HG03520 (cell line): ENCODE data around the gene NOP56.
"Not testable (repeated sequence)": the region's sequence is repeated elsewhere in the genome, so short reads cannot be mapped to it uniquely, and the experiment has no call there.

ENCODE experiments used
- ATAC-seq: cut with Tn5 transposase; IDR thresholded peaks from one replicate; pipeline ENCODE4 v1.9.1; 2021; ENCODE audit warnings: mild to moderate bottlenecking, moderate library complexity; ENCODE audit not compliant: unreplicated experiment

NOP56 gene

GRCh38 chr20:2682040-2682439, 29.6 kb downstream of the NOP56 start:
- not testable (repeated sequence) for ATAC-seq

GRCh38 chr20:2684817-2685216, 32.4 kb downstream of the NOP56 start:
- not testable (repeated sequence) for ATAC-seq

GRCh38 chr20:2687514-2687913, 35.1 kb downstream of the NOP56 start:
- no peak for ATAC-seq

- no peak for ATAC-seq
These were observed 35.7 kb downstream of the NOP56 start for GRCh38 chr20:2688041-2688591.

- no peak for ATAC-seq
These were observed 37.8 kb downstream of the NOP56 start for GRCh38 chr20:2690213-2690612.

- ATAC-seq, result no peak
These were observed 38.3 kb downstream of the NOP56 start for GRCh38 chr20:2690718-2691117.

GRCh38 chr20:2691127-2691526, 38.7 kb downstream of the NOP56 start:
- ATAC-seq, result no peak

- no peak for ATAC-seq
These were observed 39.2 kb downstream of the NOP56 start for GRCh38 chr20:2691663-2692035.

- no peak for ATAC-seq
These were observed 39.8 kb downstream of the NOP56 start, which contains the start of gene EBF4 for GRCh38 chr20:2692036-2692885. Gene EBF4, plus strand, starts transcription at chr20:2692780. Its CDS starts 866 bp downstream, at chr20:2693646.

GRCh38 chr20:2692886-2693285, 40.5 kb downstream of the NOP56 start:
- no peak for ATAC-seq

- ATAC-seq, result no peak
These were observed 41.0 kb downstream of the NOP56 start for GRCh38 chr20:2693286-2694007.

- no peak for ATAC-seq
These were observed 41.6 kb downstream of the NOP56 start for GRCh38 chr20:2694008-2694471.

GRCh38 chr20:2694519-2694918, 42.1 kb downstream of the NOP56 start:
- no peak for ATAC-seq

- ATAC-seq, result no peak
These were observed 43.0 kb downstream of the NOP56 start for GRCh38 chr20:2695206-2695983.

- ATAC-seq, result not testable (repeated sequence)
These were observed 43.6 kb downstream of the NOP56 start for GRCh38 chr20:2695984-2696525.

GRCh38 chr20:2696646-2697045, 44.2 kb downstream of the NOP56 start:
- ATAC-seq, result no peak

GRCh38 chr20:2697768-2698167, 45.3 kb downstream of the NOP56 start:
- ATAC-seq, result no peak

- ATAC-seq, result no peak
These were observed 45.9 kb downstream of the NOP56 start for GRCh38 chr20:2698186-2698817.

GRCh38 chr20:2698912-2699311, 46.5 kb downstream of the NOP56 start:
- ATAC-seq, result no peak

- ATAC-seq, result no peak
These were observed 47.5 kb downstream of the NOP56 start for GRCh38 chr20:2699775-2700413.
